IMR-90 (cell line): Measurements from ENCODE around the gene LRRC4C. TPM values are rescaled to one million over a fixed set of nuclear protein-coding genes. Genes with fewer than 3 reads are reported as not detected.

ENCODE experiments used
- ATAC-seq: fragments of 200-7000 bp; cut with Tn5 transposase; 2 replicates; pipeline ENCODE4 v1.9.1; 2020; ENCODE audit warnings: low read depth, mild to moderate bottlenecking, moderate library complexity
- BruUV-seq: library from RNA; stranded (reverse); fragments of 400-500 nt; replicated peaks from 2 replicates; lab custom pipeline; 2021; lab: Mats Ljungman, UMichigan
- CTCF ChIA-PET: fragments of 300-600 bp; formaldehyde crosslinking; extraction: SDS; loops from one replicate; lab custom pipeline; 2021; ENCODE audit warnings: antibody characterized with exemption; lab: Yijun Ruan, JAX
- POLR2A ChIA-PET: fragments of 300-600 bp; sonication (Branson Sonifier 250); formaldehyde crosslinking; loops from one replicate; lab custom pipeline; 2022; ENCODE audit warnings: antibody characterized with exemption; ENCODE audit not compliant: unreplicated experiment; lab: Charles Lee
- DNase-seq: peaks from one replicate; pipeline ENCODE4 v3.0.0; 2013
- H2AFZ ChIP-seq: replicated peaks from 2 replicates; pipeline ENCODE3; 2013; ENCODE audit warnings: low read length, mild to moderate bottlenecking; ENCODE audit not compliant: poor library complexity
- H2AK5ac ChIP-seq: 2 replicates; pipeline ENCODE4 v1.6.1; 2013; ENCODE audit warnings: low read depth, low read length, inconsistent platforms
- H2AK9ac ChIP-seq: replicated peaks from 2 replicates; pipeline ENCODE3; 2013; ENCODE audit warnings: mild to moderate bottlenecking, low read depth, low read length, moderate library complexity; ENCODE audit not compliant: poor library complexity
- H2BK120ac ChIP-seq: 2 replicates; pipeline ENCODE4 v1.6.1; 2013; ENCODE audit warnings: low read depth, low read length, inconsistent platforms
- H2BK15ac ChIP-seq: 3 replicates; pipeline ENCODE4 v1.6.1; 2013; ENCODE audit warnings: low read depth, low read length, inconsistent platforms
- H2BK20ac ChIP-seq: 2 replicates; pipeline ENCODE4 v1.6.1; 2013; ENCODE audit warnings: low read depth, mild to moderate bottlenecking, inconsistent platforms, low read length, moderate library complexity
- H2BK5ac ChIP-seq: 2 replicates; pipeline ENCODE4 v1.6.1; 2013; ENCODE audit warnings: mild to moderate bottlenecking, low read depth, low read length, inconsistent platforms; ENCODE audit not compliant: poor library complexity, severe bottlenecking
- H3K14ac ChIP-seq: replicated peaks from 2 replicates; pipeline ENCODE4 v1.6.1; 2013; ENCODE audit warnings: low read depth, low read length, inconsistent platforms
- H3K18ac ChIP-seq: 2 replicates; pipeline ENCODE4 v1.6.1; 2013; ENCODE audit warnings: low read depth, low read length, control low read depth
- H3K23ac ChIP-seq: 2 replicates; pipeline ENCODE4 v1.6.1; 2013; ENCODE audit warnings: low read depth, low read length, inconsistent platforms
- H3K27ac ChIP-seq: 2 replicates; pipeline ENCODE4 v1.5.1; 2013; ENCODE audit warnings: mild to moderate bottlenecking, control low read depth, low read length; ENCODE audit not compliant: insufficient read depth
- H3K27me3 ChIP-seq: 2 replicates; pipeline ENCODE4 v1.6.1; 2013; ENCODE audit warnings: low read length; ENCODE audit not compliant: control insufficient read depth, insufficient read depth
- H3K36me3 ChIP-seq: 2 replicates; pipeline ENCODE4 v1.6.1; 2013; ENCODE audit warnings: low read length, mixed read lengths; ENCODE audit not compliant: control insufficient read depth, insufficient read depth
- H3K4ac ChIP-seq: 2 replicates; pipeline ENCODE4 v1.6.1; 2013; ENCODE audit warnings: low read depth, low read length, inconsistent platforms
- H3K4me1 ChIP-seq: 2 replicates; pipeline ENCODE4 v1.6.1; 2013; ENCODE audit warnings: low read length, mixed read lengths; ENCODE audit not compliant: control insufficient read depth, insufficient read depth
- H3K4me2 ChIP-seq: 2 replicates; pipeline ENCODE4 v1.6.1; 2013; ENCODE audit warnings: low read depth, mild to moderate bottlenecking, control low read depth, low read length, moderate library complexity
- H3K4me3 ChIP-seq: 2 replicates; pipeline ENCODE4 v1.5.1; 2013; ENCODE audit warnings: low read depth, mild to moderate bottlenecking, control low read depth, low read length, moderate library complexity; ENCODE audit not compliant: insufficient read depth
- H3K56ac ChIP-seq: 2 replicates; pipeline ENCODE4 v1.6.1; 2013; ENCODE audit warnings: low read length, inconsistent platforms; ENCODE audit not compliant: insufficient read depth; ENCODE audit errors: extremely low read depth
- H3K79me1 ChIP-seq, 2 experiments: 2 replicates each; pipeline ENCODE4 v1.6.1; 2013; ENCODE audit warnings: low read length in 2 of 2, inconsistent platforms in 1 of 2, low read depth in 1 of 2
- H3K9ac ChIP-seq: 2 replicates; pipeline ENCODE4 v1.6.1; 2013; ENCODE audit warnings: low read depth, low read length, control low read depth
- H3K9me1 ChIP-seq: 2 replicates; pipeline ENCODE4 v1.6.1; 2013; ENCODE audit warnings: low read length, inconsistent platforms; ENCODE audit not compliant: insufficient read depth
- H3K9me3 ChIP-seq: 2 replicates; pipeline ENCODE4 v1.6.1; 2013; ENCODE audit warnings: low read length; ENCODE audit not compliant: control insufficient read depth, insufficient read depth
- H4K20me1 ChIP-seq: 2 replicates; pipeline ENCODE4 v1.6.1; 2013; ENCODE audit warnings: low read length, inconsistent platforms; ENCODE audit not compliant: insufficient read depth
- H4K5ac ChIP-seq: 2 replicates; pipeline ENCODE4 v1.6.1; 2013; ENCODE audit warnings: mild to moderate bottlenecking, low read depth, low read length, control low read depth
- H4K8ac ChIP-seq, 2 experiments: 2 replicates each; pipeline ENCODE4 v1.6.1; 2013; ENCODE audit warnings: low read depth in 2 of 2, low read length in 2 of 2, control low read depth in 1 of 2, inconsistent platforms in 1 of 2
- H4K91ac ChIP-seq: 2 replicates; pipeline ENCODE4 v1.6.1; 2013; ENCODE audit warnings: low read depth, low read length, inconsistent platforms; ENCODE audit not compliant: insufficient read depth
- BHLHE40 ChIP-seq: fragments of 150-350 bp; IDR thresholded peaks from 2 replicates; pipeline ENCODE4 v1.6.1; 2016; ENCODE audit warnings: mild to moderate bottlenecking, low read depth, low read length
- CEBPB ChIP-seq: IDR thresholded peaks from 2 replicates; pipeline ENCODE4 v1.6.1; 2012; ENCODE audit warnings: low read depth, low read length, improper control_type of control experiment
- CHD1 ChIP-seq: IDR thresholded peaks from 2 replicates; pipeline ENCODE4 v1.6.1; 2012; ENCODE audit warnings: low read depth, low read length, improper control_type of control experiment
- FOS ChIP-seq: fragments of 150-350 bp; IDR thresholded peaks from 2 replicates; pipeline ENCODE4 v1.6.1; 2016; ENCODE audit warnings: low read depth, low read length
- MAFK ChIP-seq: IDR thresholded peaks from 2 replicates; pipeline ENCODE4 v1.6.1; 2012; ENCODE audit warnings: low read depth, low read length, improper control_type of control experiment
- MAZ ChIP-seq: IDR thresholded peaks from 2 replicates; pipeline ENCODE4 v1.6.1; 2012; ENCODE audit warnings: low read depth, mild to moderate bottlenecking, low read length, improper control_type of control experiment, moderate library complexity, borderline replicate concordance
- MXI1 ChIP-seq: IDR thresholded peaks from 2 replicates; pipeline ENCODE4 v1.6.1; 2012; ENCODE audit warnings: low read depth, mild to moderate bottlenecking, low read length, moderate library complexity, borderline replicate concordance
- NFE2L2 ChIP-seq: fragments of 150-350 bp; IDR thresholded peaks from 2 replicates; pipeline ENCODE4 v1.6.1; 2016; ENCODE audit warnings: low read depth, mild to moderate bottlenecking, low read length
- POLR2A ChIP-seq: IDR thresholded peaks from 2 replicates; pipeline ENCODE4 v1.6.1; 2012; ENCODE audit warnings: mild to moderate bottlenecking, low read depth, low read length
- RAD21 ChIP-seq: IDR thresholded peaks from 2 replicates; pipeline ENCODE4 v1.6.1; 2012; ENCODE audit warnings: low read length, improper control_type of control experiment
- RCOR1 ChIP-seq: IDR thresholded peaks from 2 replicates; pipeline ENCODE4 v1.6.1; 2012; ENCODE audit warnings: mild to moderate bottlenecking, low read length, improper control_type of control experiment; ENCODE audit not compliant: insufficient replicate concordance
- RFX5 ChIP-seq: IDR thresholded peaks from 2 replicates; pipeline ENCODE4 v1.8.0; 2012; ENCODE audit warnings: low read depth, mild to moderate bottlenecking, low read length, moderate library complexity
- SMC3 ChIP-seq: fragments of 150-350 bp; IDR thresholded peaks from 2 replicates; pipeline ENCODE4 v1.6.1; 2016; ENCODE audit warnings: low read depth, mild to moderate bottlenecking, antibody characterized with exemption, low read length, moderate library complexity
- dilution Hi-C: fragments of 300-500 bp; cut with HindIII; formaldehyde crosslinking; loops from one replicate; pipeline ENCODE4 v1.14.3; 2018; ENCODE audit warnings: low sequenced_read_pairs; ENCODE audit not compliant: unreplicated experiment
- in situ Hi-C: fragments of 300-500 bp; cut with MboI; formaldehyde crosslinking; loops from 3 replicates; pipeline ENCODE4 v1.14.3; 2019; ENCODE audit warnings: low sequenced_read_pairs, inconsistent platforms, mixed read lengths
- intact Hi-C: fragments of 100-400 bp; cut with micrococcal nuclease; formaldehyde crosslinking; loops from 2 replicates; pipeline ENCODE4 v1.10.0; 2022
- polyA plus RNA-seq, 3 experiments: library from polyadenylated mRNA; depleted of rRNA; stranded (reverse); fragments of >200 nt; gene quantifications; 2 replicates each; pipeline ENCODE4 v1.2.3, GENCODE V29; 2012; ENCODE audit warnings: low replicate concordance in 1 of 3
- total RNA-seq: library from RNA; depleted of rRNA; stranded (reverse); fragments of >200 nt; gene quantifications from 2 replicates; pipeline ENCODE4 v1.2.3, GENCODE V29; 2012
- TF ChIP-seq, protein P1 (sequence below): fragments of 150-350 bp; IDR thresholded peaks from 2 replicates; pipeline ENCODE4 v1.6.1; 2016; ENCODE audit warnings: low read depth, mild to moderate bottlenecking, low read length, moderate library complexity, borderline replicate concordance
- TF ChIP-seq, protein P2 (sequence below): conservative IDR thresholded peaks from 2 replicates; pipeline ENCODE4 v1.5.1; 2012; ENCODE audit warnings: mild to moderate bottlenecking, low read depth, low read length, improper control_type of control experiment
- TF ChIP-seq, protein P3 (sequence below): fragments of 150-350 bp; IDR thresholded peaks from 2 replicates; pipeline ENCODE4 v1.6.1; 2017; ENCODE audit warnings: mild to moderate bottlenecking, antibody characterized with exemption, low read length, low read depth

The LRRC4C gene
- total and polyA plus RNA-seq, 2 of the 4 experiments (the other 2 are of a cell fraction), result under 0.01 to 0.03 TPM

DNA sequence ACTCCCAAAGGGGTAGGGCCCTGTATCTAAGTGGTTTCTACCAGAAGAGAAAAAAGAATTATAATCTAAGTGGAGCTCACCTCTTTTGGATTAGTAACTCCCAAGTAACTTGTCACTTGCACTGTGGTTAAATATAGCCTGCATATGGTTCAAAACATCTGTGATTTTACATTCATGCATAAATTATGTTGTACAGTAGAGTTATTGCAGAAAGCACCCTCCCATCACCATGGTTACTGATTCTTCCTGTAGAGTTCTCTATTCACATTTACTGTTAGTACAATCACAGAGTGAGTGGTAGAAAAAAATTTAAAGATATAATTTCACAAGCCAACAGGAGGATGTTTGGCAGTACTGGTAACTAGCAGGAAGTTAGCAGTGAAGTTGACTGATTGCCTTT is 80.4 kb downstream of the LRRC4C start:
- no peak overlapping the region for H3K4ac ChIP-seq
- intact Hi-C loops, result no loop called here
- no peak overlapping the region for H3K9ac ChIP-seq
- no peak overlapping the region for H4K5ac ChIP-seq
- dilution Hi-C loops, result no loop called here
- no peaks in the 10 kb centered on the region for H3K27me3 ChIP-seq
- no peak overlapping the region for H3K23ac ChIP-seq
- H2BK15ac ChIP-seq, result no peak overlapping the region
- DNase-seq, result no peak
- no peak overlapping the region for H3K27ac ChIP-seq
- no peak overlapping the region for H2BK120ac ChIP-seq
- H2AK9ac ChIP-seq, result no peak overlapping the region
- H4K20me1 ChIP-seq, result no peaks in the 10 kb centered on the region
- no peak overlapping the region for H3K4me3 ChIP-seq
- no peak overlapping the region for H3K18ac ChIP-seq
- no TSS peak for BruUV-seq
- H3K9me1 ChIP-seq, result no peaks in the 10 kb centered on the region
- no peak overlapping the region for H2AK5ac ChIP-seq
- H3K9me3 ChIP-seq, result peaks cover 3% of the 10 kb centered on the region
- ChIA-PET CTCF (no interaction called here), POLR2A (no interaction called here)
- H3K79me1 ChIP-seq, result no peaks in the 10 kb centered on the region
- H3K14ac ChIP-seq, result no peak overlapping the region
- H3K56ac ChIP-seq, result no peak overlapping the region
- no peak for ATAC-seq
- in situ Hi-C loops, result no loop called here
- TF ChIP-seq RFX5, result no peak
- no peak for TF ChIP-seq SMC3
- TF ChIP-seq FOS, result no peak
- TF ChIP-seq, protein P1, sequence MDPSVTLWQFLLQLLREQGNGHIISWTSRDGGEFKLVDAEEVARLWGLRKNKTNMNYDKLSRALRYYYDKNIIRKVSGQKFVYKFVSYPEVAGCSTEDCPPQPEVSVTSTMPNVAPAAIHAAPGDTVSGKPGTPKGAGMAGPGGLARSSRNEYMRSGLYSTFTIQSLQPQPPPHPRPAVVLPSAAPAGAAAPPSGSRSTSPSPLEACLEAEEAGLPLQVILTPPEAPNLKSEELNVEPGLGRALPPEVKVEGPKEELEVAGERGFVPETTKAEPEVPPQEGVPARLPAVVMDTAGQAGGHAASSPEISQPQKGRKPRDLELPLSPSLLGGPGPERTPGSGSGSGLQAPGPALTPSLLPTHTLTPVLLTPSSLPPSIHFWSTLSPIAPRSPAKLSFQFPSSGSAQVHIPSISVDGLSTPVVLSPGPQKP, result no peak
- no peak for TF ChIP-seq MAZ
- no peak for TF ChIP-seq MAFK
- TF ChIP-seq, protein P2, sequence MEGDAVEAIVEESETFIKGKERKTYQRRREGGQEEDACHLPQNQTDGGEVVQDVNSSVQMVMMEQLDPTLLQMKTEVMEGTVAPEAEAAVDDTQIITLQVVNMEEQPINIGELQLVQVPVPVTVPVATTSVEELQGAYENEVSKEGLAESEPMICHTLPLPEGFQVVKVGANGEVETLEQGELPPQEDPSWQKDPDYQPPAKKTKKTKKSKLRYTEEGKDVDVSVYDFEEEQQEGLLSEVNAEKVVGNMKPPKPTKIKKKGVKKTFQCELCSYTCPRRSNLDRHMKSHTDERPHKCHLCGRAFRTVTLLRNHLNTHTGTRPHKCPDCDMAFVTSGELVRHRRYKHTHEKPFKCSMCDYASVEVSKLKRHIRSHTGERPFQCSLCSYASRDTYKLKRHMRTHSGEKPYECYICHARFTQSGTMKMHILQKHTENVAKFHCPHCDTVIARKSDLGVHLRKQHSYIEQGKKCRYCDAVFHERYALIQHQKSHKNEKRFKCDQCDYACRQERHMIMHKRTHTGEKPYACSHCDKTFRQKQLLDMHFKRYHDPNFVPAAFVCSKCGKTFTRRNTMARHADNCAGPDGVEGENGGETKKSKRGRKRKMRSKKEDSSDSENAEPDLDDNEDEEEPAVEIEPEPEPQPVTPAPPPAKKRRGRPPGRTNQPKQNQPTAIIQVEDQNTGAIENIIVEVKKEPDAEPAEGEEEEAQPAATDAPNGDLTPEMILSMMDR, result no peak
- no peak for TF ChIP-seq POLR2A
- no peak for TF ChIP-seq MXI1
- no peak for TF ChIP-seq CEBPB
- TF ChIP-seq CHD1, result no peak
- TF ChIP-seq, protein P3, sequence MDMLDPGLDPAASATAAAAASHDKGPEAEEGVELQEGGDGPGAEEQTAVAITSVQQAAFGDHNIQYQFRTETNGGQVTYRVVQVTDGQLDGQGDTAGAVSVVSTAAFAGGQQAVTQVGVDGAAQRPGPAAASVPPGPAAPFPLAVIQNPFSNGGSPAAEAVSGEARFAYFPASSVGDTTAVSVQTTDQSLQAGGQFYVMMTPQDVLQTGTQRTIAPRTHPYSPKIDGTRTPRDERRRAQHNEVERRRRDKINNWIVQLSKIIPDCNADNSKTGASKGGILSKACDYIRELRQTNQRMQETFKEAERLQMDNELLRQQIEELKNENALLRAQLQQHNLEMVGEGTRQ, result no peak
- TF ChIP-seq RAD21, result no peak
- TF ChIP-seq RCOR1, result no peak
- TF ChIP-seq NFE2L2, result no peak
- no peak for TF ChIP-seq BHLHE40
- H4K8ac ChIP-seq, result no peak overlapping the region
- H2BK20ac ChIP-seq, result no peak overlapping the region
- H3K36me3 ChIP-seq, result no peaks in the 10 kb centered on the region
- H3K4me2 ChIP-seq, result no peak overlapping the region
- H4K91ac ChIP-seq, result no peak overlapping the region
- no peaks in the 10 kb centered on the region for H3K4me1 ChIP-seq
- no peak overlapping the region for H2AFZ ChIP-seq
- H2BK5ac ChIP-seq, result no peak overlapping the region
